PC-9 (cell line): Measurements from ENCODE around the gene GSK3B. TPM values are rescaled to one million over a fixed set of nuclear protein-coding genes. Genes with fewer than 3 reads are reported as not detected.

Source experiments
- BruUV-seq: library from RNA; stranded (reverse); fragments of 400-500 nt; replicated peaks from 2 replicates; lab custom pipeline; 2021; lab: Mats Ljungman, UMichigan
- CTCF ChIA-PET: fragments of 300-600 bp; sonication (Branson Sonifier 250); formaldehyde crosslinking; loops from one replicate; lab custom pipeline; 2022; ENCODE audit warnings: antibody characterized with exemption; lab: Charles Lee
- POLR2A ChIA-PET: fragments of 300-600 bp; sonication (Branson Sonifier 250); formaldehyde crosslinking; loops from one replicate; lab custom pipeline; 2022; ENCODE audit warnings: antibody characterized with exemption; ENCODE audit not compliant: unreplicated experiment; lab: Charles Lee
- DNase-seq, 2 experiments: peaks; one replicate each; pipeline versions ENCODE4 v3.0.0 to v3.0.0-alpha.2; 2015 to 2022; ENCODE audit warnings: mixed read lengths in 1 of 2
- H2AFZ ChIP-seq: fragments of 200-600 bp; sonication (generic); 2 replicates; pipeline ENCODE4 v1.8.1; 2017; ENCODE audit warnings: antibody characterized with exemption
- H3F3A ChIP-seq: fragments of 200-600 bp; sonication (generic); 2 replicates; pipeline ENCODE4 v1.8.1; 2017; ENCODE audit warnings: antibody characterized with exemption, mild to moderate bottlenecking, low read depth; ENCODE audit not compliant: insufficient read depth
- H3K27ac ChIP-seq: fragments of 200-600 bp; sonication (generic); 2 replicates; pipeline ENCODE4 v1.6.1; 2016; ENCODE audit warnings: mixed run types
- H3K27me3 ChIP-seq: fragments of 200-600 bp; sonication (generic); 2 replicates; pipeline ENCODE4 v1.6.1; 2016; ENCODE audit warnings: low read depth, mixed run types; ENCODE audit not compliant: insufficient read depth
- H3K36me3 ChIP-seq: fragments of 200-600 bp; sonication (generic); 2 replicates; pipeline ENCODE4 v1.6.1; 2016; ENCODE audit warnings: low read depth, mixed run types
- H3K4me1 ChIP-seq: fragments of 200-600 bp; sonication (generic); replicated peaks from 2 replicates; pipeline ENCODE4 v1.6.1; 2016; ENCODE audit warnings: mixed run types; ENCODE audit not compliant: insufficient read depth
- H3K4me2 ChIP-seq: fragments of 200-600 bp; sonication (generic); 2 replicates; pipeline ENCODE4 v1.6.1; 2017; ENCODE audit warnings: mixed run types
- H3K4me3 ChIP-seq: fragments of 200-600 bp; sonication (generic); 2 replicates; pipeline ENCODE4 v1.6.1; 2016; ENCODE audit warnings: mixed run types
- H3K79me2 ChIP-seq: fragments of 200-600 bp; sonication (generic); 2 replicates; pipeline ENCODE4 v1.6.1; 2017; ENCODE audit warnings: low read depth, mixed run types
- H3K9me2 ChIP-seq: fragments of 200-600 bp; sonication (generic); 2 replicates; pipeline ENCODE4 v1.8.1; 2017; ENCODE audit warnings: mild to moderate bottlenecking; ENCODE audit not compliant: insufficient read depth
- H3K9me3 ChIP-seq: fragments of 200-600 bp; sonication (generic); 2 replicates; pipeline ENCODE4 v1.8.1; 2016; ENCODE audit warnings: low read depth; ENCODE audit not compliant: insufficient read depth
- H4K20me1 ChIP-seq: fragments of 200-600 bp; sonication (generic); 2 replicates; pipeline ENCODE4 v1.8.1; 2017; ENCODE audit not compliant: insufficient read depth
- CTCF ChIP-seq: fragments of 200-600 bp; sonication (generic); conservative IDR thresholded peaks from 2 replicates; pipeline ENCODE4 v1.6.1; 2017; ENCODE audit warnings: mixed run types, antibody characterized with exemption, mild to moderate bottlenecking, moderate library complexity
- EZH2 ChIP-seq: fragments of 200-600 bp; sonication (generic); IDR thresholded peaks from 2 replicates; pipeline ENCODE4 v1.8.0; 2017; ENCODE audit warnings: antibody characterized with exemption, low read depth
- intact Hi-C: fragments of 100-400 bp; cut with micrococcal nuclease; formaldehyde crosslinking; loops from one replicate; pipeline ENCODE4 v1.10.0; 2022; ENCODE audit not compliant: unreplicated experiment
- total RNA-seq: library from RNA; stranded (reverse); gene quantifications from 2 replicates; pipeline ENCODE4 v1.2.3, GENCODE V29; 2021

GSK3B gene
- total RNA-seq, 1 experiment from 2014 or later = 62.0 TPM

DNA sequence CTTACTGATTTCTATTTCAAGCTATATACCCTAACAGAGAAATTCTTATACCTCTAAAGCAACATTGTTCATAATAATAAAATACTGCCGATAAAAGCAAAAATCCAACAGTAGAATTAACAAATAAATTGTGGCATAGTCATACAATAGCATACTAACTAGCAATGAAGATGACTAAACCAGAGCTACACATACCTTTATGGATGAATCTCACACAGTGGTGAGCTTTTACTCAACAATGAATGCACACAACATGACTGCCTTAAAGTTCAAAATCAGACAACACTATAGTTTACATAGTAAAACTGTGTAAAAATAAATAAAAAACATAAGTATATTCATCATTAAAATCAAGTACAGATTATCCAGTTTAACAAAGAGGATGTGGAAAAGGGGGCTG is 213.3 kb downstream of the GSK3B start:
- ChIA-PET CTCF (no interaction called here), POLR2A (no interaction called here)
- no TSS peak for BruUV-seq
- Histone ChIP-seq H3K4me3 (no peak overlapping the region), H3K4me1 (no peaks in the 10 kb centered on the region), H4K20me1 (no peaks in the 10 kb centered on the region; the same call in 1 of the 2 replicates), H3K27ac (no peak overlapping the region), H3K9me2 (no peaks in the 10 kb centered on the region), H3K36me3 (peaks cover 14% of the 10 kb centered on the region), H3K9me3 (no peaks in the 10 kb centered on the region), H3K27me3 (no peaks in the 10 kb centered on the region), H3K4me2 (no peak overlapping the region), H3F3A (peaks cover 8% of the 10 kb centered on the region; the same call in 1 of the 2 replicates), H3K79me2 (no peaks in the 10 kb centered on the region), H2AFZ (no peak overlapping the region)
- no peak for TF ChIP-seq EZH2
- TF ChIP-seq CTCF = no peak
- no peak for DNase-seq
- intact Hi-C loops = loop anchor here (10.0 kb wide), 1 partner anchor 996 kb away; no protein-coding TSS in a partner anchor

GRCh38 chr3:119873646-119874045 is 220.6 kb downstream of the GSK3B start:
- Histone ChIP-seq H3K27me3 (no peaks in the 10 kb centered on the region), H3K4me3 (no peak overlapping the region), H3K9me2 (no peaks in the 10 kb centered on the region), H3K36me3 (no peaks in the 10 kb centered on the region; the same call in 1 of the 2 replicates), H3K4me2 (no peak overlapping the region), H3K4me1 (no peaks in the 10 kb centered on the region), H3F3A (0 out of 2 replicates have a peak, but pooled peaks cover 7% of the 10 kb centered on the region), H2AFZ (no peak overlapping the region), H4K20me1 (no peaks in the 10 kb centered on the region; the same call in 1 of the 2 replicates), H3K27ac (no peak overlapping the region), H3K9me3 (no peaks in the 10 kb centered on the region), H3K79me2 (no peaks in the 10 kb centered on the region)
- POLR2A ChIA-PET = interaction anchor here (0.6 kb wide), 1 partner anchor 170 kb away, joined by 3 read pairs; no protein-coding TSS in a partner anchor
- intact Hi-C loops = no loop called here
- DNase-seq = no peak
- TF ChIP-seq CTCF (no peak), EZH2 (no peak)
- BruUV-seq = no TSS peak
- CTCF ChIA-PET = no interaction called here

DNA sequence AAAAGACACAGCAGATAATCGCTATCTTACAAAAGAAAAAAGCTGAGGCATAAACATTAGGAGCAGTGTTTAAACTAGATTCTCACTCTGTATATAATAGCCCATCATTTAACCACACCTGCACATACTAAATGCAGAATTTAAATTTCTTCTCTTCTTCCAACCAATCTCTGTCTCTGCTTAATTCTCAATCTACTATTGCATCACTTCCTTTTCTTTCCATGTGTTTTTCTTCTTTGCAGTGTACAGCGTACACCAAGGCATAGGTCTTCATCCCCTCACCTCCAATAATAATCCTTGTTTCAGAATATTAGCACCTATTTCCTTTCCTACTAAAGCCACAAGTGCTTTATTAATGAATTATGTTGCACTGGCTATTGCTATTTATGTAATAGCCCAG is 221.5 kb downstream of the GSK3B start:
- H3K9me3 ChIP-seq = no peaks in the 10 kb centered on the region
- H3K4me3 ChIP-seq = no peak overlapping the region
- no peak overlapping the region for H3K4me2 ChIP-seq
- 0 out of 2 replicates have a peak, but pooled peaks cover 10% of the 10 kb centered on the region for H3F3A ChIP-seq
- ChIA-PET CTCF (no interaction called here), POLR2A (interaction anchor here (0.7 kb wide), 1 partner anchor 45 kb away, joined by 3 read pairs; no protein-coding TSS in a partner anchor)
- no peaks in the 10 kb centered on the region; the same call in 1 of the 2 replicates for H3K36me3 ChIP-seq
- H3K27me3 ChIP-seq = no peaks in the 10 kb centered on the region
- intact Hi-C loops = no loop called here
- no TSS peak for BruUV-seq
- no peak overlapping the region for H2AFZ ChIP-seq
- no peak overlapping the region for H3K27ac ChIP-seq
- no peaks in the 10 kb centered on the region for H3K9me2 ChIP-seq
- no peaks in the 10 kb centered on the region; the same call in 1 of the 2 replicates for H4K20me1 ChIP-seq
- TF ChIP-seq CTCF (no peak), EZH2 (no peak)
- H3K79me2 ChIP-seq = no peaks in the 10 kb centered on the region
- DNase-seq = no peak
- H3K4me1 ChIP-seq = no peaks in the 10 kb centered on the region
